ENCODE results near the gene CLDN24. TPM values are rescaled to one million over a fixed set of nuclear protein-coding genes. Genes with fewer than 3 reads are reported as not detected.

The CLDN24 gene
- polyA plus RNA-seq, 1 of the 3 experiments (the other 2 are of a cell fraction): not detected

- TF ChIP-seq FOXM1 (IDR thresholded peaks at IDR 0.05; ENCODE audit: low read depth): no peak
- TF ChIP-seq JUND (IDR thresholded peaks at IDR 0.05): no peak
- TF ChIP-seq NFIC (IDR thresholded peaks at IDR 0.05; ENCODE audit: borderline replicate concordance): no peak
- no peak for TF ChIP-seq CHD2 (IDR thresholded peaks at IDR 0.05; ENCODE audit: low read length, partially characterized antibody)
- TF ChIP-seq RFX5 (IDR thresholded peaks at IDR 0.05; ENCODE audit: low read length): no peak
- no peak for TF ChIP-seq PBX3 (IDR thresholded peaks at IDR 0.05)
- TF ChIP-seq TCF12 (IDR thresholded peaks at IDR 0.05): no peak
- TF ChIP-seq REST (IDR thresholded peaks at IDR 0.05; ENCODE audit: low read depth, low read length): no peak
- no peak for TF ChIP-seq CTCF (IDR thresholded peaks at IDR 0.05)
- no peak for TF ChIP-seq USF2 (IDR thresholded peaks at IDR 0.05; ENCODE audit: borderline replicate concordance, low read depth, low read length)
- TF ChIP-seq TAF1 (IDR thresholded peaks at IDR 0.05; ENCODE audit: borderline replicate concordance, low read depth, low read length): no peak
- TF ChIP-seq GATA2 (CRISPR knock-in tag; IDR thresholded peaks at IDR 0.05): no peak
- TF ChIP-seq YY1 (IDR thresholded peaks at IDR 0.05; ENCODE audit: low read depth): no peak
- H4K20me1 ChIP-seq (ENCODE audit: insufficient read depth): no peaks in the 10 kb centered on the region
- DNase-seq: no peak
- no peak overlapping the region for H3K27ac ChIP-seq (ENCODE audit: low read depth in 2 of 2, low read length in 1 of 2)
- H3F3A ChIP-seq (replicated peaks; ENCODE audit: insufficient read depth): no peaks in the 10 kb centered on the region
- 97% methylated on average over 4 of the region's 4 CpGs for WGBS (ENCODE audit: low lambda C conversion rate)
- H3K36me3 ChIP-seq (replicated peaks in 1 of 2; ENCODE audit: control insufficient read depth in 1 of 2, insufficient read depth in 2 of 2, low read length in 1 of 2): peaks cover 3 to 33% of the 10 kb centered on the region in 2 experiments
- no peaks in the 10 kb centered on the region; a peak in 1 of 4 replicates for H3K4me1 ChIP-seq (ENCODE audit: control insufficient read depth in 1 of 2, insufficient read depth in 2 of 2, low read depth in 1 of 2, low read length in 1 of 2)
- no peaks in the 10 kb centered on the region for H3K27me3 ChIP-seq (ENCODE audit: insufficient read depth)
- H3K9me3 ChIP-seq: no peaks in the 10 kb centered on the region
- no peaks in the 10 kb centered on the region for H3K9me2 ChIP-seq
- ChIA-PET POLR2A (no interaction called here), CTCF (interaction anchor here (1.0 kb wide), 1 partner anchor 41 kb away, joined by 4 read pairs; no protein-coding TSS in a partner anchor)
- no peak overlapping the region for H2AFZ ChIP-seq (ENCODE audit: low read depth)
- H3K79me2 ChIP-seq (ENCODE audit: insufficient read depth): no peaks in the 10 kb centered on the region
- H3K4me2 ChIP-seq: no peak overlapping the region
- H3K9ac ChIP-seq: no peak overlapping the region
- H3K4me3 ChIP-seq (ENCODE audit: low read depth in 2 of 2, low read length in 1 of 2): no peak overlapping the region
Observed at GRCh38 chr4:183303301-183303700, 18.9 kb downstream of the CLDN24 start.
